GM12878 (cell line): ENCODE results near the gene SCLY.

ENCODE experiments used
- BHLHE40 ChIP-seq, 2 experiments: fragments of 450-650 bp in 1 of 2; IDR thresholded peaks; 2 replicates each; pipeline ENCODE4 v1.6.1; 2011 to 2017; ENCODE audit warnings: low read depth in 2 of 2, borderline replicate concordance in 1 of 2, improper control_type of control experiment in 1 of 2, low read length in 1 of 2, mild to moderate bottlenecking in 1 of 2
- CBFB ChIP-seq: IDR thresholded peaks from 2 replicates; pipeline ENCODE4 v1.6.1; 2016; ENCODE audit warnings: antibody characterized with exemption, low read depth
- CBX3 ChIP-seq: fragments of 200-600 bp; sonication (generic); IDR thresholded peaks from 2 replicates; pipeline ENCODE4 v1.6.1; 2016; ENCODE audit warnings: low read depth, borderline replicate concordance
- CTCF ChIP-seq, 3 experiments: IDR thresholded peaks in 2 of 3; conservative IDR thresholded peaks in 1 of 3; 2 replicates each; pipeline ENCODE4 v1.5.1; 2011; ENCODE audit warnings: low read depth in 3 of 3, low read length in 3 of 3, mild to moderate bottlenecking in 3 of 3, control low read depth in 2 of 3, moderate library complexity in 2 of 3, inconsistent platforms in 1 of 3, mixed read lengths in 1 of 3; ENCODE audit not compliant: control insufficient read depth in 2 of 3, insufficient read depth in 1 of 3; ENCODE audit errors: extremely low read depth in 1 of 3
- EGR1 ChIP-seq, 2 experiments: IDR thresholded peaks; 1 replicate in 1 of 2; 2 replicates in 1 of 2; pipeline ENCODE4 v1.6.1; 2011 to 2012; ENCODE audit warnings: low read depth in 2 of 2, low read length in 2 of 2, borderline replicate concordance in 1 of 2, mild to moderate bottlenecking in 1 of 2, moderate library complexity in 1 of 2
- ETV6 ChIP-seq, 2 experiments: fragments of 450-650 bp in 1 of 2; IDR thresholded peaks in 1 of 2; conservative IDR thresholded peaks in 1 of 2; 2 replicates each; pipeline ENCODE4 v1.6.1; 2014; ENCODE audit warnings: antibody characterized with exemption in 1 of 2, borderline replicate concordance in 1 of 2, low read depth in 1 of 2, mild to moderate bottlenecking in 1 of 2, moderate library complexity in 1 of 2
- GATAD2B ChIP-seq: fragments of 450-650 bp; conservative IDR thresholded peaks from 2 replicates; pipeline ENCODE4 v1.6.1; 2017; ENCODE audit warnings: low read depth, mild to moderate bottlenecking, moderate library complexity
- MAX ChIP-seq: IDR thresholded peaks from 2 replicates; pipeline ENCODE4 v1.6.1; 2012; ENCODE audit warnings: low read depth, low read length, improper control_type of control experiment
- MLLT1 ChIP-seq: fragments of 450-650 bp; IDR thresholded peaks from 2 replicates; pipeline ENCODE4 v1.6.1; 2016; ENCODE audit warnings: mild to moderate bottlenecking
- MYC ChIP-seq: IDR thresholded peaks from 2 replicates; pipeline ENCODE4 v1.6.1; 2011; ENCODE audit warnings: mild to moderate bottlenecking, low read length, moderate library complexity, inconsistent platforms; ENCODE audit not compliant: insufficient read depth, insufficient replicate concordance, insufficient read length, severe bottlenecking
- NR2F1 ChIP-seq: fragments of 450-650 bp; conservative IDR thresholded peaks from 2 replicates; pipeline ENCODE4 v1.6.1; 2017; ENCODE audit warnings: mild to moderate bottlenecking
- POLR2AphosphoS5 ChIP-seq: IDR thresholded peaks from 2 replicates; pipeline ENCODE4 v1.6.1; 2011; ENCODE audit warnings: mild to moderate bottlenecking, low read length, inconsistent platforms
- TCF12 ChIP-seq: IDR thresholded peaks from 2 replicates; pipeline ENCODE4 v1.6.1; 2011; ENCODE audit warnings: low read depth, mild to moderate bottlenecking, low read length
- ZBTB40 ChIP-seq: fragments of 450-650 bp; IDR thresholded peaks from 2 replicates; pipeline ENCODE4 v1.6.1; 2016; ENCODE audit warnings: mild to moderate bottlenecking, moderate library complexity, borderline replicate concordance

- TF ChIP-seq MLLT1 (no peak), CBX3 (no peak), MAX (no peak), POLR2AphosphoS5 (no peak), CTCF (IDR thresholded peaks at IDR 0.05 in 2 of 3, conservative IDR thresholded peaks at IDR 0.05 in 1 of 3; ENCODE audit: control insufficient read depth in 2 of 3, extremely low read depth in 1 of 3, insufficient read depth in 1 of 3, low read depth in 3 of 3, low read length in 3 of 3) (no peak), MYC (no peak), ETV6 (conservative IDR thresholded peaks at IDR 0.05 in 1 of 2, IDR thresholded peaks at IDR 0.05 in 1 of 2; ENCODE audit: borderline replicate concordance in 1 of 2, low read depth in 1 of 2) (no peak), CBFB (no peak), ZBTB40 (no peak), BHLHE40 (IDR thresholded peaks at IDR 0.05; ENCODE audit: borderline replicate concordance in 1 of 2, low read depth in 2 of 2, low read length in 1 of 2) (no peak), NR2F1 (no peak), EGR1 (IDR thresholded peaks at IDR 0.05; ENCODE audit: borderline replicate concordance in 1 of 2, low read depth in 2 of 2, low read length in 2 of 2) (no peak), TCF12 (no peak), GATAD2B (no peak)
These were observed 74.9 kb downstream of the SCLY start for GRCh38 chr2:238135601-238136150.
